ENCODE results near the gene NPHP4. TPM values are rescaled to one million over a fixed set of nuclear protein-coding genes. Genes with fewer than 3 reads are reported as not detected.

NPHP4 gene
- total and polyA plus RNA-seq, 2 donors (not counting 3 experiments of a cell fraction or from before 2014, with no cell fraction given) = 4.4 to 11.7 TPM

DNA sequence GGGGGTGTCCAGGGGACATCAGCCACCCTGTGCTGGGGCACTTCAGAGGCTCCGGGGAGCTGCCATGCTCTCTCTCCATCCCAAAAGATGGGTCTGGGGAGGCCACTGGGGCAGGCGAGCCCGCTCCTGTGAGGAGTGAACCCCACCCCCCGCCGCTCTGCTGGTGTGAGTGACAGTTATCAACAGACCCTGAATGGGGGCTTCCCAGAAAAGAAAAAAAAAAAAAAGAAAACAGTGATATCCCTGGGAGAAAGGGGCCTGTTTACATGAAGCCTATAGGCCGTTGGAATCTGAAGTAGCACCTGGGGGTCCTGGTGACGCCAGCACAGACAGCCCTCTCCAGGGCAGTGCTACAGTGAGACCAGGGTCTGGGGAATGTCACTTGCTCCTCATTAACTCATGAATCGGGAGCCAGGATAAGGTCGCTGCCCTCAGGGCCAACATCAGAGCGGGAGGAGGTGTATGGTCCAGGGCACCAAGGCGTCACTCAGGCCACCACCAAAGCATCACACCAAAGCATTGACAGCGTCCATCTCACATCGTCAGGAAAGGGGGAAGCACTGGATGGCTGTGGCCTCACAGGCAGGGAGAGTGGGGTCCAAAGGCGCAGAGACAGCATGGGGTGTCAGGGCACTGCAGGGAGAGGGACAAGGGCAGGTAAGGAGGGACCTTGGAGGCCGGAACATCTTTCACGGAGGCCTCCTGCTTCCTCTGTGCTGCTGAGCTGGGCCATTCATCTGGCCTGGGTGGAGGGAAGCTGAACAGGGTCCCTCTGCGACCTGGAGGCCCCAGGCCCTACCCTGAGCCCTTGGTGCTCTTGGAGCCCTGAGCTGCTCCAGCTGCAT is 8.4 kb upstream of the NPHP4 start:
- no peak overlapping the region for H3K4me3 ChIP-seq (replicated peaks in 1 of 3; ENCODE audit: insufficient read depth in 1 of 3, low read depth in 1 of 3, low read length in 3 of 3)
- no peaks in the 10 kb centered on the region for H3K79me2 ChIP-seq (ENCODE audit: control insufficient read depth, insufficient read depth, low read length)
- no peaks in the 10 kb centered on the region for H3K9me3 ChIP-seq (replicated peaks; ENCODE audit: control insufficient read depth, insufficient read depth, low read length)
- intact Hi-C loops (cut with micrococcal nuclease) (no loop called here), dilution Hi-C loops (cut with MboI; ENCODE audit: extremely low pct_ligation_motif_present, low sequenced_read_pairs) (no loop called here)
- H3K27ac ChIP-seq (ENCODE audit: insufficient read depth, low read depth, low read length) = no peak overlapping the region
- H3K36me3 ChIP-seq (ENCODE audit: control insufficient read depth in 2 of 2, extremely low read depth in 1 of 2, insufficient read depth in 2 of 2, low read length in 2 of 2) = no peaks in the 10 kb centered on the region
- TF ChIP-seq JUN (IDR thresholded peaks at IDR 0.05; ENCODE audit: borderline replicate concordance, insufficient read depth, insufficient read length, low read depth) = no peak
- FAIRE-seq (no peak), DNase-seq (ENCODE audit: low read depth, low spot score) (no peak)
- H3K4me1 ChIP-seq (ENCODE audit: control insufficient read depth, extremely low read depth, insufficient read depth, low read length) = no peaks in the 10 kb centered on the region
- no peak overlapping the region for H3K4me2 ChIP-seq (ENCODE audit: insufficient read depth, low read length)
- no TSS peak for BruUV-seq (replicated peaks)
- H3K27me3 ChIP-seq (ENCODE audit: control insufficient read depth in 2 of 2, insufficient read depth in 2 of 2, low read length in 2 of 2) = no peaks in the 10 kb centered on the region
- H4K20me1 ChIP-seq (replicated peaks; ENCODE audit: control insufficient read depth, extremely low read depth, insufficient read depth, low read length) = no peaks in the 10 kb centered on the region
- H3K9ac ChIP-seq (replicated peaks; ENCODE audit: extremely low read depth, insufficient read depth, low read length) = no peak overlapping the region
- ChIA-PET POLR2A (no interaction called here), CTCF (no interaction called here)
- H2AFZ ChIP-seq (ENCODE audit: low read depth, low read length) = no peak overlapping the region
- no peaks in the 10 kb centered on the region for H3K9me1 ChIP-seq (replicated peaks; ENCODE audit: control insufficient read depth, extremely low read depth, insufficient read depth, low read length)

DNA sequence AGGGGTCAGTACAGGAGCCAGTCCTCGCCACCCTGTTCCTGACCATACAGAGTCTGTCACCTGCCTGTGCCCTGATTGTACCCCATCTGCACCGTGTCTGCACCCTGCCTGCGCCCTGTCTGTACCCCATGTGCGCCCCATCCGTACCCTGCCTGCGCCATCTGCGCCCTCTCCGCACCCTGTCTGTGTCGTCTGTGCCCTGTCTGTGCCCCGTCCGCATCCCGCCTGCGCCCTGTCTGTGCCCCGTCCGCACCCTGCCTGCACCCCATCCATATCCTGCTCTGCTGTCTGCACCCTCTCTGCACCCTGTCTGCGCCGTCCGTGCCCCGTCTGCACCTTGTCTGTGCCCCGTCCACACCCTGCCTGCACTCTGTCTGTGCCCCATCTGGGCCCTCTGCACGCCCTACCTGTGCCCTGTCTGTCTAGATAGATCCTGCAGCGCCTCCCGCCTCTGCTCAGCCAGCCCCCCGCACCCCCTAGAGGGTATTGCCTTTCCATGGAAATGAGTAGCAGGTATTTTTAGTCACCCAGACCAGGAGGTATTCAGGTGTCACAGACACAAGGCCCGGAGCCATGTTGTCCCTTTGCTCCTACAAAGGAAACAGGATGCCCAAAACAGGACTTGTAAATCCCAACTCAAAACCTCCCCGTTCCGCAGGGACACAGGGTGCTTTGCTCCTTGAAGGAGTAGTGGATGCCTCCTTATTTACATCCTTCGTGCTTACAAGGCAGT is 7.7 kb upstream of the NPHP4 start:
- no peaks in the 10 kb centered on the region for H4K20me1 ChIP-seq (replicated peaks; ENCODE audit: control insufficient read depth, extremely low read depth, insufficient read depth, low read length)
- no peaks in the 10 kb centered on the region for H3K27me3 ChIP-seq (ENCODE audit: control insufficient read depth in 2 of 2, insufficient read depth in 2 of 2, low read length in 2 of 2)
- no peaks in the 10 kb centered on the region for H3K9me1 ChIP-seq (replicated peaks; ENCODE audit: control insufficient read depth, extremely low read depth, insufficient read depth, low read length)
- H3K4me3 ChIP-seq (replicated peaks in 1 of 3; ENCODE audit: insufficient read depth in 1 of 3, low read depth in 1 of 3, low read length in 3 of 3) = no peak overlapping the region
- H2AFZ ChIP-seq (ENCODE audit: low read depth, low read length) = no peak overlapping the region
- no peak overlapping the region for H3K4me2 ChIP-seq (ENCODE audit: insufficient read depth, low read length)
- no peaks in the 10 kb centered on the region for H3K36me3 ChIP-seq (ENCODE audit: control insufficient read depth in 2 of 2, extremely low read depth in 1 of 2, insufficient read depth in 2 of 2, low read length in 2 of 2)
- ChIA-PET CTCF (no interaction called here), POLR2A (no interaction called here)
- H3K9ac ChIP-seq (replicated peaks; ENCODE audit: extremely low read depth, insufficient read depth, low read length) = no peak overlapping the region
- no peaks in the 10 kb centered on the region for H3K79me2 ChIP-seq (ENCODE audit: control insufficient read depth, insufficient read depth, low read length)
- FAIRE-seq = no peak
- DNase-seq (ENCODE audit: low read depth, low spot score) = no peak
- dilution Hi-C loops (cut with MboI; ENCODE audit: extremely low pct_ligation_motif_present, low sequenced_read_pairs) (no loop called here), intact Hi-C loops (cut with micrococcal nuclease) (no loop called here)
- H3K9me3 ChIP-seq (replicated peaks; ENCODE audit: control insufficient read depth, insufficient read depth, low read length) = no peaks in the 10 kb centered on the region
- H3K4me1 ChIP-seq (ENCODE audit: control insufficient read depth, extremely low read depth, insufficient read depth, low read length) = no peaks in the 10 kb centered on the region
- BruUV-seq (replicated peaks) = no TSS peak
- TF ChIP-seq POLR2AphosphoS5 (IDR thresholded peaks at IDR 0.05; ENCODE audit: insufficient read depth, low read depth, low read length) (no peak), MYC (IDR thresholded peaks at IDR 0.05; ENCODE audit: low read depth, low read length) (no peak), EZH2 (IDR thresholded peaks at IDR 0.05; ENCODE audit: borderline replicate concordance, low read depth, low read length, severe bottlenecking) (no peak), GATA2 (IDR thresholded peaks at IDR 0.05; ENCODE audit: insufficient read depth, insufficient read length, low read depth, low read length) (no peak), JUN (IDR thresholded peaks at IDR 0.05; ENCODE audit: borderline replicate concordance, insufficient read depth, insufficient read length, low read depth) (no peak), FOS (IDR thresholded peaks at IDR 0.05; ENCODE audit: borderline replicate concordance, insufficient read depth, low read length) (no peak), POLR2A (IDR thresholded peaks at IDR 0.05; ENCODE audit: low read depth, low read length) (no peak)
- TF ChIP-seq, protein P1, sequence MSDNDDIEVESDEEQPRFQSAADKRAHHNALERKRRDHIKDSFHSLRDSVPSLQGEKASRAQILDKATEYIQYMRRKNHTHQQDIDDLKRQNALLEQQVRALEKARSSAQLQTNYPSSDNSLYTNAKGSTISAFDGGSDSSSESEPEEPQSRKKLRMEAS (IDR thresholded peaks at IDR 0.05; ENCODE audit: insufficient read depth, insufficient read length) = no peak
- TF ChIP-seq, protein P2, sequence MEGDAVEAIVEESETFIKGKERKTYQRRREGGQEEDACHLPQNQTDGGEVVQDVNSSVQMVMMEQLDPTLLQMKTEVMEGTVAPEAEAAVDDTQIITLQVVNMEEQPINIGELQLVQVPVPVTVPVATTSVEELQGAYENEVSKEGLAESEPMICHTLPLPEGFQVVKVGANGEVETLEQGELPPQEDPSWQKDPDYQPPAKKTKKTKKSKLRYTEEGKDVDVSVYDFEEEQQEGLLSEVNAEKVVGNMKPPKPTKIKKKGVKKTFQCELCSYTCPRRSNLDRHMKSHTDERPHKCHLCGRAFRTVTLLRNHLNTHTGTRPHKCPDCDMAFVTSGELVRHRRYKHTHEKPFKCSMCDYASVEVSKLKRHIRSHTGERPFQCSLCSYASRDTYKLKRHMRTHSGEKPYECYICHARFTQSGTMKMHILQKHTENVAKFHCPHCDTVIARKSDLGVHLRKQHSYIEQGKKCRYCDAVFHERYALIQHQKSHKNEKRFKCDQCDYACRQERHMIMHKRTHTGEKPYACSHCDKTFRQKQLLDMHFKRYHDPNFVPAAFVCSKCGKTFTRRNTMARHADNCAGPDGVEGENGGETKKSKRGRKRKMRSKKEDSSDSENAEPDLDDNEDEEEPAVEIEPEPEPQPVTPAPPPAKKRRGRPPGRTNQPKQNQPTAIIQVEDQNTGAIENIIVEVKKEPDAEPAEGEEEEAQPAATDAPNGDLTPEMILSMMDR (IDR thresholded peaks at IDR 0.05; ENCODE audit: extremely low read depth in 1 of 2, insufficient read depth in 1 of 2, low read depth in 1 of 2, low read length in 2 of 2) = no peak
- no peak overlapping the region for H3K27ac ChIP-seq (ENCODE audit: insufficient read depth, low read depth, low read length)

Data from endothelial cell of umbilical vein (primary cell).